Dendritic cell treated with granulocyte-macrophage colony-stimulating factor and Interleukin-4, amounts not matched to agents 40 ng/mL and 50 ng/mL, for 4 days (primary cell): ENCODE results near the gene WNT8B.
A peak's percentile ranks its signal among the peaks of the same experiment; 100 is the strongest.

ENCODE experiments used
- H3K27ac Mint-ChIP-seq: one replicate; pipeline ENCODE4 v1.8.0; 2022; ENCODE audit warnings: mild to moderate bottlenecking, mixed read lengths
- H3K27me3 Mint-ChIP-seq: one replicate; pipeline ENCODE4 v1.8.0; 2022; ENCODE audit warnings: mild to moderate bottlenecking, mixed read lengths
- H3K36me3 Mint-ChIP-seq: one replicate; pipeline ENCODE4 v1.8.0; 2022; ENCODE audit warnings: low read depth, mixed read lengths
- H3K4me1 Mint-ChIP-seq: one replicate; pipeline ENCODE4 v1.8.0; 2022; ENCODE audit warnings: low read depth, mixed read lengths
- H3K4me3 Mint-ChIP-seq: one replicate; pipeline ENCODE4 v1.8.0; 2022; ENCODE audit warnings: mild to moderate bottlenecking, moderate library complexity, mixed read lengths
- H3K9me3 Mint-ChIP-seq: one replicate; pipeline ENCODE4 v1.8.0; 2022; ENCODE audit warnings: mixed read lengths
- intact Hi-C: fragments of 100-400 bp; cut with micrococcal nuclease; formaldehyde crosslinking; loops from one replicate; pipeline ENCODE4 v1.15.0; 2022

WNT8B gene

GRCh38 chr10:100518761-100519241 is 56.0 kb downstream of the WNT8B start:
- intact Hi-C loops: loop anchor here (1.0 kb wide), 1 partner anchor 84 kb away; no protein-coding TSS in a partner anchor
- H3K27ac Mint-ChIP-seq: no peak overlapping the region
- no peak overlapping the region for H3K4me3 Mint-ChIP-seq
- peaks cover 21% of the 10 kb centered on the region for H3K27me3 Mint-ChIP-seq
- peaks cover 8% of the 10 kb centered on the region for H3K4me1 Mint-ChIP-seq
- peaks cover 50% of the 10 kb centered on the region for H3K36me3 Mint-ChIP-seq
- no peaks in the 10 kb centered on the region for H3K9me3 Mint-ChIP-seq

- Mint-ChIP-seq H3K9me3 (no peaks in the 10 kb centered on the region), H3K4me1 (peaks cover 8% of the 10 kb centered on the region), H3K27me3 (peaks cover 21% of the 10 kb centered on the region), H3K4me3 (peak within 1 kb of the TSS; percentile 50), H3K36me3 (peaks cover 50% of the 10 kb centered on the region), H3K27ac (no peak within 1 kb of the TSS)
- intact Hi-C loops: no loop called here
Measured at GRCh38 chr10:100519311-100520051, 56.7 kb downstream of the WNT8B start, which contains the start of gene SEC31B. TSS of gene SEC31B (minus strand) at chr10:100519861. CDS start at chr10:100516952, 2,909 bp downstream.

- Mint-ChIP-seq H3K27ac (no peak overlapping the region), H3K9me3 (no peaks in the 10 kb centered on the region), H3K27me3 (peaks cover 21% of the 10 kb centered on the region), H3K4me3 (no peak overlapping the region), H3K36me3 (peaks cover 58% of the 10 kb centered on the region), H3K4me1 (peaks cover 8% of the 10 kb centered on the region)
- intact Hi-C loops: no loop called here
Measured at GRCh38 chr10:100520811-100521210, 58.0 kb downstream of the WNT8B start.

GRCh38 chr10:100522107-100522801 is 59.4 kb downstream of the WNT8B start:
- Mint-ChIP-seq H3K4me3 (no peak overlapping the region), H3K36me3 (peaks cover 61% of the 10 kb centered on the region), H3K4me1 (peaks cover 8% of the 10 kb centered on the region), H3K27ac (no peak overlapping the region), H3K27me3 (peaks cover 21% of the 10 kb centered on the region), H3K9me3 (no peaks in the 10 kb centered on the region)
- intact Hi-C loops: no loop called here

- intact Hi-C loops: no loop called here
- H3K4me3 Mint-ChIP-seq: no peak overlapping the region
- no peaks in the 10 kb centered on the region for H3K9me3 Mint-ChIP-seq
- peaks cover 20% of the 10 kb centered on the region for H3K27me3 Mint-ChIP-seq
- H3K36me3 Mint-ChIP-seq: peaks cover 68% of the 10 kb centered on the region
- H3K27ac Mint-ChIP-seq: no peak overlapping the region
- H3K4me1 Mint-ChIP-seq: peaks cover 8% of the 10 kb centered on the region
Measured at GRCh38 chr10:100522945-100523344, 60.1 kb downstream of the WNT8B start.

- no peak overlapping the region for H3K4me3 Mint-ChIP-seq
- peaks cover 72% of the 10 kb centered on the region for H3K36me3 Mint-ChIP-seq
- no peaks in the 10 kb centered on the region for H3K9me3 Mint-ChIP-seq
- H3K27ac Mint-ChIP-seq: no peak overlapping the region
- peaks cover 13% of the 10 kb centered on the region for H3K27me3 Mint-ChIP-seq
- H3K4me1 Mint-ChIP-seq: peaks cover 10% of the 10 kb centered on the region
- intact Hi-C loops: no loop called here
Measured at GRCh38 chr10:100524206-100524605, 61.4 kb downstream of the WNT8B start.

GRCh38 chr10:100524638-100525037 is 61.8 kb downstream of the WNT8B start:
- Mint-ChIP-seq H3K27me3 (peaks cover 11% of the 10 kb centered on the region), H3K27ac (no peak overlapping the region), H3K36me3 (peaks cover 73% of the 10 kb centered on the region), H3K9me3 (no peaks in the 10 kb centered on the region), H3K4me1 (peaks cover 6% of the 10 kb centered on the region), H3K4me3 (no peak overlapping the region)
- intact Hi-C loops: no loop called here

- H3K27me3 Mint-ChIP-seq: no peaks in the 10 kb centered on the region
- no peaks in the 10 kb centered on the region for H3K9me3 Mint-ChIP-seq
- H3K27ac Mint-ChIP-seq: peak overlapping the region; percentile 94
- H3K4me1 Mint-ChIP-seq: peaks cover 12% of the 10 kb centered on the region
- intact Hi-C loops: no loop called here
- peak overlapping the region; percentile 100 for H3K4me3 Mint-ChIP-seq
- H3K36me3 Mint-ChIP-seq: peaks cover 59% of the 10 kb centered on the region
Measured at GRCh38 chr10:100528123-100528886, 65.5 kb downstream of the WNT8B start.

GRCh38 chr10:100528921-100529474 is 66.2 kb downstream of the WNT8B start:
- intact Hi-C loops: no loop called here
- H3K4me3 Mint-ChIP-seq: peak overlapping the region; percentile 100

GRCh38 chr10:100529475-100530298 is 66.9 kb downstream of the WNT8B start, which contains the start of gene NDUFB8:
TSS of gene NDUFB8 (minus strand) at chr10:100529871. CDS start at chr10:100529851, 20 bp downstream.
- intact Hi-C loops: loop anchor here (10.0 kb wide), 1 partner anchor 385 kb away; the partner anchor contains the start of gene SLF2
- peak within 1 kb of the TSS; percentile 94 for H3K27ac Mint-ChIP-seq
- H3K4me1 Mint-ChIP-seq: peaks cover 12% of the 10 kb centered on the region
- peaks cover 45% of the 10 kb centered on the region for H3K36me3 Mint-ChIP-seq
- no peaks in the 10 kb centered on the region for H3K9me3 Mint-ChIP-seq
- no peaks in the 10 kb centered on the region for H3K27me3 Mint-ChIP-seq
- H3K4me3 Mint-ChIP-seq: peak within 1 kb of the TSS; percentile 100

More at GRCh38 chr10:100528921-100529474, 66.2 kb downstream of the WNT8B start:
- no peaks in the 10 kb centered on the region for H3K27me3 Mint-ChIP-seq
- H3K4me1 Mint-ChIP-seq: peaks cover 12% of the 10 kb centered on the region
- no peaks in the 10 kb centered on the region for H3K9me3 Mint-ChIP-seq
- H3K27ac Mint-ChIP-seq: peak overlapping the region; percentile 94
- H3K36me3 Mint-ChIP-seq: peaks cover 52% of the 10 kb centered on the region

- H3K27ac Mint-ChIP-seq: no peak overlapping the region
- no peaks in the 10 kb centered on the region for H3K9me3 Mint-ChIP-seq
- H3K4me1 Mint-ChIP-seq: peaks cover 12% of the 10 kb centered on the region
- H3K27me3 Mint-ChIP-seq: no peaks in the 10 kb centered on the region
- H3K4me3 Mint-ChIP-seq: no peak overlapping the region
- intact Hi-C loops: loop anchor here (10.0 kb wide), 1 partner anchor 383 kb away; the partner anchor contains the start of gene SLF2
- H3K36me3 Mint-ChIP-seq: peaks cover 25% of the 10 kb centered on the region
Measured at GRCh38 chr10:100531761-100532160, 69.0 kb downstream of the WNT8B start.
